Left ventricle myocardium inferior (tissue), 1 donor: Measurements from ENCODE around the gene MIGA2. TPM values are rescaled to one million over a fixed set of nuclear protein-coding genes. Genes with fewer than 3 reads are reported as not detected.
A peak's percentile ranks its signal among the peaks of the same experiment; 100 is the strongest.

Source experiments
- DNase-seq: peaks from one replicate; pipeline ENCODE4 v3.0.0-alpha.2; 2020
- H3K27ac ChIP-seq: fragments of 200-600 bp; replicated peaks from 2 replicates; pipeline ENCODE4 v1.8.0; 2021
- H3K27me3 ChIP-seq: fragments of 200-600 bp; 2 replicates; pipeline ENCODE4 v1.8.0; 2021; ENCODE audit warnings: low read depth
- H3K36me3 ChIP-seq: fragments of 200-600 bp; 2 replicates; pipeline ENCODE4 v1.8.0; 2021
- H3K4me1 ChIP-seq: fragments of 200-600 bp; 2 replicates; pipeline ENCODE4 v1.8.0; 2021
- H3K4me3 ChIP-seq: fragments of 200-600 bp; 2 replicates; pipeline ENCODE4 v1.8.0; 2021; ENCODE audit warnings: mild to moderate bottlenecking, moderate library complexity
- H3K9me3 ChIP-seq: fragments of 200-600 bp; replicated peaks from 2 replicates; pipeline ENCODE4 v1.8.0; 2021
- intact Hi-C: fragments of 100-400 bp; cut with micrococcal nuclease; formaldehyde crosslinking; loops from one replicate; pipeline ENCODE4 v1.11.0; 2022
- total RNA-seq: library from RNA; stranded (reverse); fragmentation: NEBNext Ultra II Directional; extraction: Animal tissue kit (Norgen Biotek cat#: 25700); gene quantifications from one replicate; pipeline ENCODE4 v1.2.1, GENCODE V29; 2021
- TF ChIP-seq, protein P1 (sequence below): fragments of 200-600 bp; IDR thresholded peaks from 2 replicates; pipeline ENCODE4 v1.8.0; 2021; ENCODE audit warnings: antibody characterized with exemption, mild to moderate bottlenecking, borderline replicate concordance
- donor health status: DM: no; HTN: yes; CAD: no; lungs with severe emphysema.

The MIGA2 gene
- total RNA-seq, 1 donor from 2014 or later: 35.6 TPM

GRCh38 chr9:129021091-129021490 is 15.3 kb upstream of the MIGA2 start:
- Histone ChIP-seq H3K27ac (no peak overlapping the region), H3K27me3 (no peaks in the 10 kb centered on the region), H3K4me3 (no peak overlapping the region), H3K36me3 (peaks cover 14% of the 10 kb centered on the region), H3K9me3 (no peaks in the 10 kb centered on the region), H3K4me1 (peaks cover 3% of the 10 kb centered on the region)
- intact Hi-C loops: no loop called here
- no peak for DNase-seq
- TF ChIP-seq, protein P1, sequence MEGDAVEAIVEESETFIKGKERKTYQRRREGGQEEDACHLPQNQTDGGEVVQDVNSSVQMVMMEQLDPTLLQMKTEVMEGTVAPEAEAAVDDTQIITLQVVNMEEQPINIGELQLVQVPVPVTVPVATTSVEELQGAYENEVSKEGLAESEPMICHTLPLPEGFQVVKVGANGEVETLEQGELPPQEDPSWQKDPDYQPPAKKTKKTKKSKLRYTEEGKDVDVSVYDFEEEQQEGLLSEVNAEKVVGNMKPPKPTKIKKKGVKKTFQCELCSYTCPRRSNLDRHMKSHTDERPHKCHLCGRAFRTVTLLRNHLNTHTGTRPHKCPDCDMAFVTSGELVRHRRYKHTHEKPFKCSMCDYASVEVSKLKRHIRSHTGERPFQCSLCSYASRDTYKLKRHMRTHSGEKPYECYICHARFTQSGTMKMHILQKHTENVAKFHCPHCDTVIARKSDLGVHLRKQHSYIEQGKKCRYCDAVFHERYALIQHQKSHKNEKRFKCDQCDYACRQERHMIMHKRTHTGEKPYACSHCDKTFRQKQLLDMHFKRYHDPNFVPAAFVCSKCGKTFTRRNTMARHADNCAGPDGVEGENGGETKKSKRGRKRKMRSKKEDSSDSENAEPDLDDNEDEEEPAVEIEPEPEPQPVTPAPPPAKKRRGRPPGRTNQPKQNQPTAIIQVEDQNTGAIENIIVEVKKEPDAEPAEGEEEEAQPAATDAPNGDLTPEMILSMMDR: no peak

DNA sequence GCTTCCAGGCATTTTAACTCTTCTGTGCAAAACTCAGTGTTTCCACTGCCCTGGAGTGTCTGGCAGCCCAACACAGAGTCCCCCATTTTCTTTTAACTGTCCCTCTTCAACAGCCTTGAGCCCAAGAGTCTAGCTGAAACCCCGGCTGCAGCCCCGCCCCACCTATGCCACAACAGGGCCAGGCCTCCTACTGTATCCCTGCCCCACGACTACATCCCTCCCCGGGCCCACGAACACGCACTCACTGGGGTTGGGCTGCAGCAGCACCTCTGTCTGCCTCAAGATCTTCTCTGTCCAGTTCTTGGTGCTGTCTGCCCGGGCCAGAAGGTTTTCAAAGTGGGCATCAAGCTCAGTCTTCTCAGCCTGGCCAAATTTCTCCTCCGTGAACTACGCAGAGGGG is 14.4 kb upstream of the MIGA2 start:
- DNase-seq: no peak
- intact Hi-C loops: no loop called here
- TF ChIP-seq, protein P1: no peak
- no peaks in the 10 kb centered on the region for H3K9me3 ChIP-seq
- no peak overlapping the region for H3K27ac ChIP-seq
- H3K36me3 ChIP-seq: peaks cover 14% of the 10 kb centered on the region
- no peaks in the 10 kb centered on the region for H3K27me3 ChIP-seq
- no peak overlapping the region for H3K4me3 ChIP-seq
- peaks cover 12% of the 10 kb centered on the region for H3K4me1 ChIP-seq

DNA sequence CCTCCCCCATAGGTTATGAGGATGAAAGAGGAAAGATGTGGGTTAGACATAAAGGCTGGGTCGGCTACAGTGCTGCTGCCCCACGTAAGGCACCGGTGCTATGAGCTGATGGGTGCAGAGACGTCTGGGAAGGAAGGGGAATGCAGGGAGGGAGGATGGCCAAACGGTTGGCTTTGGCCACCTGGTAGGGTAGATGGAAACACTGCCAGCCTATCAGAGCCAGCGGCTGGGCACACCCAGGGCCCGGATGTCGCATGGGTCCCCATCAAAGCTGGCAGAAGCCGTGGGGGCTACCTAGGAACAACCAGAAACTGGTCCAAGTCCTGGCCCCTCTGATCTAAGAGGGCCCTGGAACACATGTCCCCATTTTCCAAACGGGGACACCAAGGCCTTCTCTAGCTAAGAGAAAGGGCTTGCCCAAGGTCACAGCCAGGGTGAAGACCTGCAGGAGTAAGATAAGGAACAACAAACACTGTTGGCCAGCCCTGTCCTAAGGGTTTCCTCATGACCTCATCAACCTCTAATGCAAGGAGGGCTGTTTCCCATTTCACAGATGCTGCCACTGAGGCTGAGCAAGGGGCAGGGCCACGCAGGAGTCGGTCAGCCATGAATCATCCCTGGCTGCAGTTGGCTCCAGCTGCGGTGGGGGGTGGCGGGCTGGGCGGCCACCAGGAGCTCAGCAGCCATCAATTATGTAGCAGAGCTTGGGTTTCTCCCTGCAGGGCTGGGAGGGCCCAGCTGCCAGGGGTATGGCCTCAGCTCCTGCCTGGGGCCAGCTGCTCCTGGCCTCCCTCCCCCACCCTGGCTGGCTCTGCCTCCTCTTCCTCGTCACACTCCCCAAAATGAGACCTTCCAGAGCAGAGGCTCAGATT is 13.2 kb upstream of the MIGA2 start:
- peak; percentile 38 for DNase-seq
- TF ChIP-seq, protein P1: no peak
- peaks cover 21% of the 10 kb centered on the region for H3K4me1 ChIP-seq
- no peaks in the 10 kb centered on the region for H3K27me3 ChIP-seq
- H3K36me3 ChIP-seq: peaks cover 9% of the 10 kb centered on the region
- H3K27ac ChIP-seq: no peak overlapping the region
- no peak overlapping the region for H3K4me3 ChIP-seq
- intact Hi-C loops: no loop called here
- H3K9me3 ChIP-seq: no peaks in the 10 kb centered on the region

- Histone ChIP-seq H3K27me3 (no peaks in the 10 kb centered on the region), H3K9me3 (no peaks in the 10 kb centered on the region), H3K36me3 (peaks cover 5% of the 10 kb centered on the region), H3K4me3 (no peak overlapping the region), H3K4me1 (peaks cover 26% of the 10 kb centered on the region), H3K27ac (no peak overlapping the region)
- TF ChIP-seq, protein P1: no peak
- intact Hi-C loops: no loop called here
- no peak for DNase-seq
These were observed 12.6 kb upstream of the MIGA2 start for GRCh38 chr9:129023908-129024233.

DNA sequence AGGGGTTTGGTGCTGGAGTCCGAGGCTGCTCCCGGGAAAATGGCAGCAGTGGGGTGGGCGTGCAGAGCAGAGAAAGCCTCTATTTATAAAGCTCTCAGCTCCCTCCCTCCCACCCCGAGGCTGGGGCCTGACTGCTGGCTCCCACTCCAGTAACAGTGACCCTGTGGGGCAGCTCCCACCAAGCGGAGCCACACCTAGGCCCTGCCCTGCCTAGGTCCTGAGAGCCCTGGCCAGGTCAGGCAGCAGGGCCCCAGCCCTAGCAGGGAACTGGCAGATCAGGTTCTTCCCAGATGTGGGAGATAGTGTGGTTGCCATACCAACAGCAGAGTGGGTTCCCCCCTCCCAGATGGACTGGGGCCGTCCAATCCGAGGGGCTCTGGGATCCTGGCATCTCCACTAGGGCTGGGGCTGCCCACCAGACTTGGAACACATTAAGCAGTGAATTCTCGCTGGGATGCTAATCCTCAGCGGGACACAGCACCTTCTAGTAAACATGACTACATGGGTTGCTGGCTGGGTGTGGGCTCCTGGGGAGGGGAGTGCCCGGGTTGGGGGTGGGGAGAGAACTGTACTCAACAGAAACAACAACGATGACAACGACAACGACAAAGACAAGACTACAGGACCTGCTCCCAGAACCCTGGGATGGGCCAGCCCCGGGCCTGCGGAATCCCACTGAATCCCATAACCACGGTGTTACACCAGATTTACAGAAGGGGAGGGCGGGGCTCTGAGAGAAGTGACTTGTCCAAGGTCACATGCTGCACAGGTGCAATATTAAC is 9.8 kb upstream of the MIGA2 start:
- TF ChIP-seq, protein P1: no peak
- H3K4me1 ChIP-seq: peaks cover 32% of the 10 kb centered on the region
- H3K27ac ChIP-seq: peak overlapping the region; percentile 11
- peak overlapping the region; percentile 91 for H3K4me3 ChIP-seq
- no peaks in the 10 kb centered on the region for H3K36me3 ChIP-seq
- intact Hi-C loops: no loop called here
- no peak for DNase-seq
- H3K9me3 ChIP-seq: no peaks in the 10 kb centered on the region
- no peaks in the 10 kb centered on the region for H3K27me3 ChIP-seq
